HG02943 (cell line): ENCODE measurements around the gene PABPN1L.

ENCODE experiments used
- ATAC-seq: cut with Tn5 transposase; IDR thresholded peaks from one replicate; pipeline ENCODE4 v1.9.1; 2021; ENCODE audit warnings: mild to moderate bottlenecking, low read depth, moderate library complexity; ENCODE audit not compliant: unreplicated experiment

Gene PABPN1L

DNA sequence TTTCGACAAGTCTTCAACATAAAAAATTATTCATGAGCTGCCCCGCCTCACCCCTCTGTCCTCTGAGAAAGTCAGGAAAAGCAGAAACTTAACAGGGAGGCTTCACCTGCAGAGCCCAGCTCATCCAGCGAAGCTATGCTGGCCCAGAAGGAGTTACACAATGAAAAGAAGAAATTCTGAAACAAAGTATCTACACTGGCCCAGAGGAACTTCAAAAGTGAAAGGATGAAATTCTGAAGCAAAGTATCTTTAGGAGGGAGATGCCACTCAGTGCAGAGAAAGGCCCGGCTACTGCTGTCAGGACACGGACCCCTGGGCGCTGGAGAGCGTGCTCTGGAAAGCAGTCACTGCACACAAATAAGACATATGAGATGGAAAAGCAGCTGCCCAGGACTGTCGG, 11.3 kb downstream of the PABPN1L start:
- ATAC-seq: no peak

DNA sequence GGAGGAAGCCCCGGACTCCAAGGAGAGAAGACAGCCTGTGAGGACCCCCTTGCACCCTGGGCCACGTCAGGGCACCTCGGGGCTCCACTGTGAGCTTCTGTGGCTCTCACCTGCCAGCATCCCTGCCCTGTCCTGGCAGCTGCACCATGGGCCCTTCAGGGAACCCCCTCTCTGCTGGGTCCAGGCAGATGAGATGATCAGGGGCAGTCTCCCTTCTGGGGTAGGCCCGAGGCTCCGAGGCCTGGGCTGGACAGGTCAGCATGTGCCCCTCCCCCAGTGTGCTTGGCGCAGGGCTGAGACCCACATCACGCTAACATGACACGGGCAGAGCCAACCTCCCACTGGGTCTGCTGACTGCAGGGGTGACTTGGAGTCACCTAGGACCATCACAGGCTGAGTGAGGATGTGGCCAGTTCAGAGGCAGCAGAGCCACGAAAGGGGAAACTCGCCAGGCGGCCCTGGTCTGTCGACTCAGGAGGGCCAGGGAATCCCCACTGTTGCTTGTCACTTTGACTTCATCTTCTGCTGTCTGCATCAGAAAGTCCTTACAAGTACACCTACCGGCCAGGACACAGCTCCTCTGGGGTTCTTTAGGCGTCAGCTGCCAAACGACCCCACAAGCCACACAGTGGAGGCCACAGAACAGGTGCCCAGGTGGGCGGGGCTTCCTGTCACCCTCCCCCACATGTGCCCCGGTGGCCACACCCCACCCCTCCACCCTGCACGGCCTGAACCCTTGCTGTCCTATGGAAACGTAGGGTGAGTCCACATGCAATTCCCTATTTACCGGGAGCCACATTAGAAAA, 12.0 kb downstream of the PABPN1L start:
- no peak for ATAC-seq

DNA sequence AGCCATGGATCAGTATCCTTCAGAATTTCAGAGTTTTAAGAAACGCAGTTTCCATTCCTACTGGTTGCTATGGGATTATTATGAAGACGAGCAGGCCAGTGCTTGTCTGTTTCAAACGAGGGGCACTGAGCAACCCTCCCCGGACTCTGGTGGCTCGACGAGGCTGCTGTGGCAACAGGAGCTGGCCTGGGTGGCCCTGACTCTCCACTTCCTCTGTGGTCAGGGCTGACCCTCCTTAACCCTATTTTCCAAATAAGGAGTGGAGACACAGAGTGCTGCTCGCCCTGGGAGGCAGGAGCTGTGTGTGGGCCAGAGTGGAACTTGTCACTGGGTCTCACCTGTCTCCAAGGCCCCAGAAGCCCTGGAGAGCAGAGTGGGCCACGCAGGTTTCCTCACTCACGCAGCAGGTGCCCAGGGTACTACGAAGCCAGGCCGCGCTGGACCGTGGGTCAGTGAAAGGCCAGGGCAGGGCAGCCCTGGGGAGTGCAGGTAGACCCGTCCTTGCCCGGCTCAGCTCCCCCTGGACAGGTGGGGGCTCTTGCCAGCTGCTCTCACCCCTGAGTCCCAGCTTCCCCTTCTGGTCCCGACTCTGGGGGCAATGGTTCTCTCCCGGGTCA, 13.0 kb downstream of the PABPN1L start:
- ATAC-seq: no peak

DNA sequence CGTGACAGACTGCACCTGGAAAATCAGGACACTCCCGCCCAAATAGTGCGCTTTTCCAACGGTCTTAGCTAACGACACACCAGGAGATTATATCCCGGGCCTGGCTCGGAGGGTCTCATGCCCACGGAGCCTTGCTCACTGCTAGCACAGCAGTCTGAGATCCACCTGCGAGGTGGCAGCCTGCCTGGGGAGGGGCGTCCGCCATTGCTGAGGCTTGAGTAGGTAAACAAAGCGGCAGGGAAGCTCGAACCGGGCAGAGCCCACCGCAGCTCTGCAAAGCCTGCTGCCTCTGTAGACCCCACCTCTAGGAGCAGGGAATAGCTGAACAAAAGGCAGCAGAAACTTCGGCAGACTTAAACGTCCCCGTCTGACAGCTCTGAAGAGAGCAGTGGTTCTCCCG, 14.8 kb downstream of the PABPN1L start:
- ATAC-seq: no peak

DNA sequence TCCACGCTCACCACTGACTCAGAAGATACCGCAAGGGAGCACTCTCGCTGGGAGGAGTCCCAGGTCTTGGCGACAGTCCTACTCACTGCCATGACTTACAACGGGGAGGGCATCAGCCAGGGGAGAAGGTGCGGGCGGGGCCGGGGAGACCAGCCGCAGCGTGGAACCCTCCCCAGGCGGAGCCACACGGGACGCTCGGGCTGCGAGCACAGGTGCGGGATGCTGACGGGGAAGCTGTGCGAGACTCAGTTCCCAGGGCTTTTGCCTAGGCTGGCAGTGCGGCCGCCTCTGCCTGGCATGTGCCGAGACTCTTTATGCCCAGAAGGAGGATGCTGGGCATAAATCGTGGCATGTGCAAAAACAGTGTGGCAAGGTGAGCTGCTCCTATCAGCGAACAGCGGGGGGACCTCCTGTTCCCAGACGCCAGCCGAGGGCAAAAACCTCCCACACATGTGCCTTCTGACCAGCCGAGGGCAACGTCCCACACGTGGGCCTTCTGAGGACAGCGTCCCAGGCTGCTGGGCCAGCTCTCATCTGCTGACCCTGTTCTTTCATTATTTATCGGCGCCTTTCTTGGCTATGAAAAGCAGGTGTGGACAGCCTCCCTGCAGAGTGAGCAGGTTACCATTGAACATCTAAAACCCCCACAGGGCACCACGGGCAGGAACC, 15.8 kb downstream of the PABPN1L start:
- ATAC-seq: no peak

DNA sequence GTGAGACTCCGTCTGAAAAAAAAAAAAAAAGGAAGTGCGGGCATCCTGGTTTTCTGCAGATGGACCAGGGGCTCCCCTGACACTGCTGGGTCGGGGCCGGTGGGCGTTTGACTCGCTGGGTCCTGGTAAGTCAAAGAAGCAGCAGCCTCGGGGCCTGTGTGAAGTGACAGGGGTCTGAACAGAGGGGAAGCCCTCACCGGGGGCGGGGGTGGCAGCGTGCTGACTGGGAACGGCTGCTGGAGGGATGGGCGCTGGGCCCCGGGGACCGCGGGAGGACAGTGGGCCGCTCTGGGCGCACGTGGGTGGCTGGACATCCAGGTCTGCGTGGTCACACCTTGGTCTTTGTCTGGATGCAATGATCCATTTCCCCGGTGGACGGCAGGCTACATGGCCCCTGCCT, 17.9 kb downstream of the PABPN1L start:
- ATAC-seq: no peak

DNA sequence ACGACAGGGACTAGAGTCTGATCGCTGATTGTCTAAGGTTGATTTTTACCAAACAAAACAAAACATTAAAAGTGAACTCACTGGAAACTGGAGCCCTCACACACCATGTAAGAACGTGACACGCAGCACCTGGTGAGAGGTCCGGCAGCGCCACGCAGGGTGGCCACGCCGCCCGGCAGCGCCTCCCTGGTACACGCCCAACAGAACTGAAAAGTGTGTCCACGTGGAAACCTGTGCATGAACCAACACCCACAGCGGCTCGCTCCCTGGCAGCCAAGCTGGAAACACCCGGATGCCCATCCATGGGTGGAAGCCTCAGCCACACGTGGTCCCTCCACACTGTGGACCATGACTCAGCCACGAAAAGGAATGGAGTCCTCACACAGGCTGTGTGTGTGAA, 18.8 kb downstream of the PABPN1L start:
- ATAC-seq: no peak

DNA sequence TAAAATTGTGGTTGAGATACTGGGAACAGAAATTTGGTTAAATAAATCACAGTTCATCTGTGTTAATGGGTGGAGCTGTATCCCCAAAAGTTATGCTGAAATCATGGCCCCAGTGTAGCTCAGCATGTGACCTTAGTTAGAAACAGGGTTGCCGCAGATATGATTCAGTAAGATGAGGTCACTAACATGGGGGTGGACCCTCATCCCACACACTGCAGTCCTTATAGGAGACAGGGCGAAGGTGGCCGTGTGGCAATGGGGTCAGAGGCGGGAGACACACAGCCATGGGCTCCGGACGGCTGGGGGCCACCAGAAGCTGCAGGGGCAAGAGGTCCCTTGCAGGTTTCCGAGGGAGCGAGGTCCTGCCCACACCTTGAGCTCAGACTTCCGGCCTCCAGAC, 20.4 kb downstream of the PABPN1L start:
- ATAC-seq: no peak

DNA sequence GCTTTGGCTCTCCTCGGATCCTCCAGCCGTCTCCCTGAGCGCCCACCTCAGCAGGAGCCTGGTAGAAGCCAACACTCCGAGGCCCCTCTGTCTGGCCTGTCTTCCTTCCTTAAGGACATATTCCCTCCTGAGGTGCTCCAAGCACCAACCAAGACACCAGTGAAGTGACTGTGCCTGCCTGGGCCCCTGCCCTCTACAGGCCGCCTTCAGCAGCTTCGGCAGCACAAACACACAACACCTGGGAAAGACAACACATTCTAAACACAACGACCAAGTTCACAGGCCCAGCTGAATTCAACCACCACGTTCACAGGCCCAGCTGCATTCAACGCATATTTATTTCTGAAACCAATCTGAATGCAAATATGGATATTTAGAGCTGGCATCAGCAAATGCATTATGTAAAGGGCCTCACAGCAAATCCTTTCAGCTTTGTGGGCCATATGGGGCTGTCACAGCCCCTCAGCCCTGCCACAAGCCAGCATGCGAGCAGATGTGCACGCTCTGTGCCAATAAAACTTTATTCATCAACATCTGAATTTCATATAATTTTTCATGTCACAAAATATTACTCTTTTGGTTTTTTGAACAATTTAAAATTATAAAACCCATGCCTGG, 21.9 kb downstream of the PABPN1L start:
- no peak for ATAC-seq

DNA sequence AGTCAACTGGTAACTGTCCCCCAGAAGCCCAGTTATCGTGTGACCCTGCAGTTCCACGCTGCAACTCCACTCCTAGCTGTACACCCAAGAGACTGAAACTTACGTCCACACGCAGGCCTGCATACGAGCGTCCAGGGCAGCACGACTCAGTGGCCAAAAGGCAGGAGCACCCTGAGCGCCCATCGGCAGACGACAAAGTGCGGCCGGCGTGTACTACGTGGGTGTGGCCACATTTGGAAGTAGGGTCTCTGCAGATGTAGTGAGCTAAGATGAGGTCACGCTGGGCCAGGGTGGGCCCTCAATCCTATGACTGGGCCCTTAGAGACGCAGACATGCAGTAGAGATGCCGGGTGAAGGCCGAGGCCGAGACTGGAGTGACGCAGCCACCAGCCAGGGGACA, 23.2 kb downstream of the PABPN1L start:
- ATAC-seq: no peak

DNA sequence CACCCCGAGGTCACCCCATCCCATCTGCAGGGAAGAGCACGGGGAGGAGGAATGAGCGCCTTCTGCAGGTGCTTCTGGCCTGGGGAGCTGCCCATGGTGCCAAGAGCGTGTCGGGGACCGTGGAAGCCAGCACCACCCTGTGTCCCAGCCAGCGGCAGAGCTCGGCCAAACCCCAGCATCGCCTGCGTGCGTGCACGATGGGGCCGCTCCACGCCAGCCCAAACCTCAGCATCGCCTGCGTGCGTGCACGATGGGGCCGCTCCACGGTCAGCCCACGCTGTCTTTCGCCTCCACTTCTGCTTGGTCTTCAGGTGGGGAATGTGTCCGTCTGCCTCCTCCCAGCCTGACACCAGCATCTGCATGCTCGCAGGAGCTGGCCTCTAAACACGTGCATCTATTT, 23.7 kb downstream of the PABPN1L start:
- no peak for ATAC-seq

DNA sequence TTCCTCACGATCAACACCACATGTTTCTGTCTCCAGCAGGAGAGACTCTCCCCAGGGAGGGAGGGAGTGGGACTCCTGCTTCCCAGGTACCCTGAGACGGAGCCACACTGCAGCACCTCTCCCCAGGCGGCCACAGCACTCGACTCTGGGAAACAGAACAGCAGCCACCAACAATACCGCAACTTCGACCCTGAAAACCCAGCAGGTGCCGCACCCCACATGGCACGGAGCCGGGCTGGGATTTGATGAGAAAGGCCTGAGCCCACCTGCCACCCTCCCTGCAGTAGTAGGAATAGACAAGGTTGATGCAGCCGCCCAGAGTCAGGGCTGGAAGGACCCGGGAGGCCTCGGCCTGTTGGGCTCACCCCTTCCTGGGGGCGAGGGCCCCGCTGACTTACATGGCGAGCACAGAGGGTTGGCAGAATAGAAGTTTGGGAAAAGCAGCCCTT, 24.1 kb downstream of the PABPN1L start:
- ATAC-seq: no peak

DNA sequence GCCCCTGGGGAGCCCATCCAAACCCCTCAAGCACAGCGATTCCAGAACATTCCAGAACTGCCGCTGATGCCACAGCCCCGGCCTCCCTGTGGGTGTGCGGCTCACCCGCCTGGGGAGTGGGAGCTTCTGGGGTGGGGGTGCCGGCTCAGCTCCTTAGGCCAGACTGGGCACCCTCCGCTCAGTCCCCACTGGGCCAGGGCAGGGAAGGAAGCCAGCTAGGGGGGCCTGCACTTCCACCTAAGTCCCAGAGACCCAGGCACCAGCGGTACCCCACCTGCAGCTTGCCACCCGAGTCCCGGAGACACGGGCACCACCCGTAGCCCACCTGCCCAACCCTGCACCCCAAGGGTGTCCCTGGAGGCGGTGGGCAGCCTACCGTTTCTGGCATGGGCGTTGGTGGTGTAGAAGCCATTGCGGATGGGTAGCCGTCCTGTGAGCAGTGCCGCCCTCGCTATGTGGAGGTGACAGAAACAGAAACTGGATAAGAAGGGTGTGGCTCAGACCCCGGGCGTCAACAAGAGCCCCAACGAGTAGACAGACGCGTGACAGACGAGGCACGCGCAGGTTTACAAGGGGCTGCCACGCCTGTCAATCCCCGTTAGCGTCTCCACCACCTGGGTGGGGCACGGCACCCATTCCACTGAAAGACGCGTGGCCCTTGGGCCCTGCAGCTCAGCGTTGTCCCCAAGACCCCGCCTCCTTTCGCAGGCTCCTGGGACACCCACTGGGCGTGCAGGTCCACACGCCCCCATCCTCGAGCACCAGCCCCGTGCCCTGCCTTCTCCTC, 24.7 kb downstream of the PABPN1L start:
- ATAC-seq: no peak

DNA sequence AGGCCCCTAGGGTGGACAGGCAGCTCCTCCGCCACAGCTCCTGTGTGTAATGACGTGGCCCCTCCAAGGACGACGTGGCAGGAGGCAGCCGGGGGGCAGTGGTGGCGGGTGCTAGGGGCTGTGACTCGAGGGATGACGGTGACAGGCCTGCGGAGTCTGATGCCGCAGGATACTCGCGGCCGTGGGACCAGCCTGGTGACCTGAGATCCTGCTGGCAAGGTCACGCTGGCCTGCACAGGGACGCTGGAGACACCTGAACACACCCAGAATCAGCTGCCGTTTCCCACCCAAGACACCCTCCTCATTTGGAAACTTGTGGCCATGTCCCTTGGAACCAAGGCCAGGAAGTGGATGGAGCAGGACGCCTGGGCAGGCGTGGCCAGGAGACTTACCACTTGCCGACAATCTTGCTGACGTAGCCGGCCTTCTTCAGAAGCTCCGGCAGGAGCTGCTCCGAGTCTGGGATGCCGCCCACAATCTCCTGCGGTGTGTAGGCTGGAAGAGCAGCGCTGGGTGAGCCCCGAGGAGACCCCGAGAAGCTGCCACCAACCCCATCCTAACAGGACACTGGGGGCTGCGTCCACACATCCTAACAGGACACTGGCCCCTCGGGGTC, 25.8 kb downstream of the PABPN1L start:
- no peak for ATAC-seq

DNA sequence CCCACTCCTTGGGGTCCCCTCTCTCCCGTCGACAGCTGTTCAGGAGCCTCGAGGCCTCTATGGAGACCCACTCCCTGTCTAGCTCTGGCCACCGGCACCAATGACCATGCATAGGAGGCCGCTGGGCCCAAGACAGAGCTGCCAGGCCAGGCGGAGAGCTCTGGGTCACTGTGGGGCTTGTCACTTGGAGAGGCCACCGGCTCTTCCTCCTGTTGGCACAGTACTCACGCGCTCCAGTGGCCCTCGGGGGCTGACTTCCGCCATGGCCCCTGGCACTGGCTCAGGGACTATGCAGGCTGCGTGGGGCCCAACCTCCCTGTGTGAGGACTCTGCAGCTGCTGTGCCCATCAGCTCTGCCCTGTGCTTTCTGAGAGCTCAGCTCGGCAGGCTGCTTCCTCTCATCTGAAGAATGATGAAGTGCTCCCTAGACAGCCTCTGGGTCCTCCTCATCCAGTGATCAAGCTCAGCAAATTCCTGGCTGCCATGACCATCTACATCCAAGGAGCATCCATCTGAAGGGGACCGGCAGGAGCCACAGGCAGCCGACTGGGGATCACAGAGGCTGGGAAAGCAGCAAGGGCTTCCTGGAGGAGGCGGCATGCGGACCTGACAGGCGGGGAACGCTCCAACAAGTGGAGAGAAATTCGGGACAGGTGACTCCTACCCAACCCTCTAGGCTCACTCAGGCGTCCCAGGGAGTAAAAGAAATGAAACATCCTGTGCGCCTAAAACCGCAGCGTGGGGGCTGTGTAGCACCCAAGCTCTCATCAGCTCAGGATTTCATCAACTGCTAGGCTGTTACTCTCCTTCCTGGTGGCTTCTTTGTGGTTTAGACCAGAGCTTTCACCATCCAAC, 26.5 kb downstream of the PABPN1L start:
- no peak for ATAC-seq

DNA sequence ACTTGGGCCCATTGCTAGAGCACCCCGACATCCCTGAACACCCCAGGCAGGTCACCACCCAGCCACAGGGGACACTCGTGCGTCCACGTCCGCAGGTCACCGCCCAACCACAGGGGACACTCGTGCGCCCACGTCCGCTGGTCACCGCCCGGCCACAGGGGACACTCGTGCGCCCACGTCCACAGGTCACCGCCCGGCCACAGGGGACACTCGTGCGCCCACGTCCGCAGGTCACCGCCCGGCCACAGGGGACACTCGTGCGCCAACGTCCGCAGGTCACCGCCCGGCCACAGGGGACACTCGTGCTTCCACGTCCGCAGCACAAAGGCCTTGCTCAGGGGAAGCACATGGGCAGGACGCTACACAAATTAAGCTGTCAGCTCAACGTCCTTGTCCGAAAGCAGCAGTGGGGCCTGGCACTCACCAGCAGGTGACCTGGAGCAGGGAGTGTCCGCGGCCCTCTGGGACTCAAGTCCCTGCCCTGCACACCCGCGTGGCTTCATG, 27.4 kb downstream of the PABPN1L start:
- ATAC-seq: no peak

DNA sequence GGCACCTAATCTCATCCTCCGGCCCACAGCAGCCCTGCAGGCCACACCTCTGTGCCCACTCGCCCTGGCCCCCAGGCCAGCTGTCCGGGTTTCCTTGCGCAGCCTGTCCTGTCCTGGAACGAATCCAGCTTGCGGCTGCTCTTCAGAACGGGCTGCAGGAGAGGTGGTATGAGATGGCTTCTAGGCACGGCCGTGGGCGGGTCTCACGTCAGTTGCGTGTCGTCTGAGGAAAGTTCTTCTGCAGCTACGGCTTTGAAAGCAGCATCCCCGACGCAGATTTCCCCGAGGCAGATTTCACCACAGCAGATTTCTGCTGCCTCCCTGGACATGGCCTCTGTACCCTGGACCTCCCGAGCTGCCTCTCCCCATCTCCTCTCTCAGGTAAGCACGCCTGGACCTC, 27.9 kb downstream of the PABPN1L start:
- ATAC-seq: no peak

DNA sequence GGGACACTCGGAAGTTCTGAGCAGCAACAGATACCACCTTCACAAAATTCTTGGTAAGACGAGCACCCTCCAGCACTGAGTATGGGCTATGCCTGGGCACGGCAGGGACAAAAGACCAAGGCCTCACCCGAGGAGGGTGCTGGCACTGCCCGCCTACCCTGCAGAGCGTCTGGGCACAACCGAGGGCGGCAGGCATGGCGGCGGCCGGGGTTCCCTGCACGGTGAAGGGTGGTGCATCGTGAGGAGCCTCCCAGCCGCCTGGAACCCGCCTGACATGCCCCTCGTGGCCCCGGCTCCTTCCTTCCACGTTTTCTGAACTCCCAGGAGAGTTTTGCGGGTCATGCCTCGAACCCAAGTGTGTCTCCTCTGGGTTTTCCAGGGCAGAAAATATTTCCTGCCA, 28.7 kb downstream of the PABPN1L start:
- ATAC-seq: no peak

DNA sequence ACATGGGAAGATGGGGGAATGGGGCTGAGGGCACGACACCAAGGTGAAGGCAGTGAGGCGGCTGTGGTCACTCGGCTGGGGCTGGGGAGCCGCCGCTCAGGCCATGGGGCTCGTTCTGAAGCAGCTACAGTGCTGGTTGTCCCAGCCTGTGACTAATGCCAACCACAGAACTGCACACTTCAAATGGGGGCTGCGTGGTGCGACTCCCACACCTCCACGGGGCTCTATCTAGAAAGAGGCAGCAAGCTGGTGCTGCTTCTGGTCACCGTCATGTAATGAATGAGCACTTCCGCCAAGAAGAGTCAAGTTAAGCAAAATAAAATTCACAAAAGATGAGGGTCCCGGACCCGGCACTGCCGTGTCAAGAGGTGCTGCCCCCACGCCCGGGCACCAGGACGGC, 29.7 kb downstream of the PABPN1L start:
- no peak for ATAC-seq
